GM23338 (cell line): ENCODE measurements around the gene ZNF74. TPM values are rescaled to one million over a fixed set of nuclear protein-coding genes. Genes with fewer than 3 reads are reported as not detected.
"Not testable (repeated sequence)": the region's sequence is repeated elsewhere in the genome, so short reads cannot be mapped to it uniquely, and the experiment has no call there.

Experiments used
- ATAC-seq: fragments of 200-7000 bp; cut with Tn5 transposase; 3 replicates; pipeline ENCODE4 v1.9.1; 2020
- DNase-seq: peaks from one replicate; pipeline ENCODE4 v3.0.0-alpha.2; 2015; ENCODE audit warnings: low spot score
- H2AFZ ChIP-seq: fragments of 200-600 bp; sonication (generic); 2 replicates; pipeline ENCODE4 v1.8.0; 2016; ENCODE audit warnings: antibody characterized with exemption, mild to moderate bottlenecking, moderate library complexity
- H3F3A ChIP-seq: fragments of 200-600 bp; sonication (generic); replicated peaks from 2 replicates; pipeline ENCODE4 v1.8.0; 2017; ENCODE audit warnings: antibody characterized with exemption, mixed run types, low read depth
- H3K27ac ChIP-seq: fragments of 200-600 bp; sonication (generic); 2 replicates; pipeline ENCODE4 v1.6.1; 2016; ENCODE audit warnings: low read depth
- H3K27me3 ChIP-seq: fragments of 200-600 bp; sonication (generic); 2 replicates; pipeline ENCODE4 v1.8.0; 2016; ENCODE audit warnings: mild to moderate bottlenecking, mixed run types, moderate library complexity; ENCODE audit not compliant: insufficient read depth
- H3K36me3 ChIP-seq: fragments of 200-600 bp; sonication (generic); 2 replicates; pipeline ENCODE4 v1.8.0; 2016; ENCODE audit warnings: mild to moderate bottlenecking; ENCODE audit not compliant: insufficient read depth
- H3K4me1 ChIP-seq: fragments of 200-600 bp; sonication (generic); 2 replicates; pipeline ENCODE4 v1.8.0; 2016; ENCODE audit warnings: mild to moderate bottlenecking, moderate library complexity; ENCODE audit not compliant: insufficient read depth
- H3K4me2 ChIP-seq: fragments of 200-600 bp; sonication (generic); 2 replicates; pipeline ENCODE4 v1.7.1; 2017; ENCODE audit warnings: mixed run types
- H3K4me3 ChIP-seq: fragments of 200-600 bp; sonication (generic); 2 replicates; pipeline ENCODE4 v1.6.1; 2016; ENCODE audit warnings: mixed run types
- H3K79me2 ChIP-seq: fragments of 200-600 bp; sonication (generic); replicated peaks from 2 replicates; pipeline ENCODE4 v1.8.0; 2017; ENCODE audit warnings: mild to moderate bottlenecking; ENCODE audit not compliant: insufficient read depth
- H3K9me2 ChIP-seq: fragments of 200-600 bp; sonication (generic); 2 replicates; pipeline ENCODE4 v1.8.0; 2017; ENCODE audit not compliant: insufficient read depth
- H4K20me1 ChIP-seq: fragments of 200-600 bp; sonication (generic); replicated peaks from 2 replicates; pipeline ENCODE4 v1.8.0; 2017; ENCODE audit warnings: mild to moderate bottlenecking; ENCODE audit not compliant: insufficient read depth
- H3K27ac Mint-ChIP-seq: 2 replicates; pipeline ENCODE4 v1.8.0; 2020; ENCODE audit warnings: inconsistent platforms, mild to moderate bottlenecking, moderate library complexity, mixed read lengths
- H3K27me3 Mint-ChIP-seq: 3 replicates; pipeline ENCODE4 v1.8.0; 2022; ENCODE audit warnings: low read depth, mild to moderate bottlenecking, moderate library complexity, mixed read lengths, inconsistent platforms; ENCODE audit not compliant: insufficient read depth, poor library complexity
- H3K36me3 Mint-ChIP-seq: 3 replicates; pipeline ENCODE4 v1.8.0; 2021; ENCODE audit warnings: low read depth, mild to moderate bottlenecking, inconsistent platforms, moderate library complexity, mixed read lengths
- H3K4me1 Mint-ChIP-seq: 3 replicates; pipeline ENCODE4 v1.8.0; 2020; ENCODE audit warnings: mild to moderate bottlenecking, inconsistent platforms, mixed read lengths
- H3K4me3 Mint-ChIP-seq: 3 replicates; pipeline ENCODE4 v1.8.0; 2021; ENCODE audit warnings: moderate library complexity, mild to moderate bottlenecking, inconsistent platforms, mixed read lengths
- H3K9me3 Mint-ChIP-seq: 3 replicates; pipeline ENCODE4 v1.8.0; 2020; ENCODE audit warnings: moderate library complexity, mild to moderate bottlenecking, inconsistent platforms, mixed read lengths
- polyA plus RNA-seq: library from polyadenylated mRNA; unstranded; fragments of >200 nt; fragmentation: Nextera tagmentation; extraction: Ambion mirVana; gene quantifications from 2 replicates; pipeline ENCODE4 v1.2.1, GENCODE V29; 2016
- total RNA-seq: library from RNA; depleted of rRNA; stranded (reverse); fragments of >200 nt; shearing (Covaris generic); gene quantifications from 2 replicates; pipeline ENCODE4 v1.2.3, GENCODE V29; 2014

The ZNF74 gene
- total and polyA plus RNA-seq, 2 experiments from 2014 or later = 16.1 to 94.0 TPM

- H3K27ac Mint-ChIP-seq, H3K9me3 Mint-ChIP-seq, H3K4me3 ChIP-seq, H3K4me1 ChIP-seq, H4K20me1 ChIP-seq, H3K79me2 ChIP-seq, H3K9me2 ChIP-seq, H3K4me2 ChIP-seq, ATAC-seq, H2AFZ ChIP-seq, H3F3A ChIP-seq, H3K27ac ChIP-seq, H3K4me1 Mint-ChIP-seq, H3K4me3 Mint-ChIP-seq, H3K27me3 Mint-ChIP-seq, H3K36me3 ChIP-seq, DNase-seq, H3K36me3 Mint-ChIP-seq, H3K27me3 ChIP-seq: not testable (repeated sequence)
These were observed 33.7 kb upstream of the ZNF74 start for GRCh38 chr22:20360261-20360660.

- not testable (repeated sequence) for H3K27me3 ChIP-seq, DNase-seq, H3K27me3 Mint-ChIP-seq, H3K9me2 ChIP-seq, H3K4me3 ChIP-seq, H3K27ac ChIP-seq, H3K36me3 ChIP-seq, H3K79me2 ChIP-seq, H2AFZ ChIP-seq, H3K36me3 Mint-ChIP-seq, H3K4me2 ChIP-seq, H3F3A ChIP-seq, H3K9me3 Mint-ChIP-seq, H3K27ac Mint-ChIP-seq, H3K4me3 Mint-ChIP-seq, ATAC-seq, H3K4me1 ChIP-seq, H3K4me1 Mint-ChIP-seq, H4K20me1 ChIP-seq
These were observed 32.8 kb upstream of the ZNF74 start for GRCh38 chr22:20360866-20361751.

- H2AFZ ChIP-seq, H3K4me1 Mint-ChIP-seq, H3K79me2 ChIP-seq, H3K27ac Mint-ChIP-seq, H3K4me1 ChIP-seq, H3K27ac ChIP-seq, H3K36me3 ChIP-seq, H3K4me3 Mint-ChIP-seq, H3K4me3 ChIP-seq, ATAC-seq, H3K36me3 Mint-ChIP-seq, H3K4me2 ChIP-seq, H4K20me1 ChIP-seq, H3K9me2 ChIP-seq, H3K27me3 ChIP-seq, H3K27me3 Mint-ChIP-seq, H3F3A ChIP-seq, H3K9me3 Mint-ChIP-seq, DNase-seq: not testable (repeated sequence)
These were observed 32.2 kb upstream of the ZNF74 start for GRCh38 chr22:20361752-20362229.

- not testable (repeated sequence) for H3K4me3 Mint-ChIP-seq, ATAC-seq, H2AFZ ChIP-seq, H3K79me2 ChIP-seq, DNase-seq, H3K4me1 ChIP-seq, H3K27me3 Mint-ChIP-seq, H3K36me3 ChIP-seq, H3K36me3 Mint-ChIP-seq, H3K4me1 Mint-ChIP-seq, H3K4me3 ChIP-seq, H4K20me1 ChIP-seq, H3K27ac Mint-ChIP-seq, H3K27ac ChIP-seq, H3K9me3 Mint-ChIP-seq, H3K27me3 ChIP-seq, H3K4me2 ChIP-seq, H3K9me2 ChIP-seq, H3F3A ChIP-seq
These were observed 31.5 kb upstream of the ZNF74 start for GRCh38 chr22:20362403-20362802.

- H3K36me3 ChIP-seq, H3K9me3 Mint-ChIP-seq, H2AFZ ChIP-seq, H4K20me1 ChIP-seq, H3F3A ChIP-seq, H3K27me3 ChIP-seq, H3K36me3 Mint-ChIP-seq, H3K4me3 ChIP-seq, H3K27ac ChIP-seq, H3K4me3 Mint-ChIP-seq, DNase-seq, ATAC-seq, H3K4me2 ChIP-seq, H3K4me1 Mint-ChIP-seq, H3K79me2 ChIP-seq, H3K4me1 ChIP-seq, H3K9me2 ChIP-seq, H3K27me3 Mint-ChIP-seq, H3K27ac Mint-ChIP-seq: not testable (repeated sequence)
These were observed 29.4 kb upstream of the ZNF74 start for GRCh38 chr22:20364335-20365260.

GRCh38 chr22:20366841-20367240 lies 27.1 kb upstream of the ZNF74 start:
- H3K9me3 Mint-ChIP-seq, H3K9me2 ChIP-seq, ATAC-seq, H3K4me3 Mint-ChIP-seq, H3F3A ChIP-seq, H3K27me3 Mint-ChIP-seq, H3K4me2 ChIP-seq, H3K4me1 ChIP-seq, H3K4me3 ChIP-seq, H3K79me2 ChIP-seq, DNase-seq, H4K20me1 ChIP-seq, H3K36me3 Mint-ChIP-seq, H3K27me3 ChIP-seq, H2AFZ ChIP-seq, H3K27ac ChIP-seq, H3K36me3 ChIP-seq, H3K27ac Mint-ChIP-seq: not testable (repeated sequence)
- H3K4me1 Mint-ChIP-seq = peaks cover 12% of the 10 kb centered on the region
